Left lung (tissue), 10 donors: Measurements from ENCODE around the gene TXNDC5. TPM values are rescaled to one million over a fixed set of nuclear protein-coding genes. Genes with fewer than 3 reads are reported as not detected.
A peak's percentile ranks its signal among the peaks of the same experiment; 100 is the strongest.
"Not testable (repeated sequence)": the region's sequence is repeated elsewhere in the genome, so short reads cannot be mapped to it uniquely, and the experiment has no call there.

ENCODE experiments used
- ATAC-seq: fragments of 200-7000 bp; cut with Tn5 transposase; one replicate; pipeline ENCODE4 v1.9.1; 2020; ENCODE audit warnings: moderate library complexity
- DNase-seq, 4 donors: peaks; one replicate each; pipeline ENCODE4 v3.0.0-alpha.2; 2013 to 2020
- H3K27ac ChIP-seq, 2 donors: fragments of 200-600 bp; sonication (generic) in 1 of 2; one replicate each; pipeline versions ENCODE4 v1.5.0 to v1.8.0; 2020 to 2021
- H3K27me3 ChIP-seq, 2 donors: fragments of 200-600 bp; sonication (generic) in 1 of 2; one replicate each; pipeline versions ENCODE4 v1.5.0 to v1.8.0; 2020 to 2021
- H3K36me3 ChIP-seq, 2 donors: fragments of 200-600 bp; sonication (generic) in 1 of 2; one replicate each; pipeline versions ENCODE4 v1.5.0 to v1.8.0; 2020 to 2021
- H3K4me1 ChIP-seq, 2 donors: fragments of 200-600 bp; one replicate each; pipeline ENCODE4 v1.8.0; 2021
- H3K4me3 ChIP-seq, 2 donors: fragments of 200-600 bp; sonication (generic) in 1 of 2; one replicate each; pipeline versions ENCODE4 v1.5.0 to v1.8.0; 2020 to 2021; ENCODE audit warnings: mild to moderate bottlenecking in 1 of 2
- H3K9me3 ChIP-seq, 2 donors: fragments of 200-600 bp; sonication (generic) in 1 of 2; one replicate each; pipeline versions ENCODE4 v1.5.0 to v1.8.0; 2020 to 2021
- intact Hi-C, 2 donors: fragments of 100-400 bp; cut with DNase I; formaldehyde crosslinking; loops; one replicate each; pipeline versions ENCODE4 v1.11.2 to v1.14.2; 2022
- polyA plus RNA-seq, 6 donors: library from polyadenylated mRNA; unstranded; fragments of 120-200 nt; gene quantifications; one replicate each; pipeline ENCODE4 v1.2.1, GENCODE V29; 2013; ENCODE audit not compliant: insufficient read length in 6 of 6
- total RNA-seq, 2 donors: library from RNA; stranded (reverse); fragmentation: NEBNext Ultra II Directional; extraction: Animal tissue kit (Norgen Biotek cat#: 25700); gene quantifications; one replicate each; pipeline ENCODE4 v1.2.1, GENCODE V29; 2021
- TF ChIP-seq, protein P1 (sequence below), 2 donors: fragments of 200-600 bp; sonication (generic) in 1 of 2; IDR thresholded peaks; one replicate each; pipeline versions ENCODE4 v1.5.0 to v1.8.0; 2021; ENCODE audit warnings: antibody characterized with exemption in 2 of 2
- donor health status: DM: no; HTN: yes; CAD: no.
- donor health status: DM: no; HTN: no; CAD: no.

TXNDC5 gene
- total and polyA plus RNA-seq, 8 donors: 93.2 to 224 (median 115) TPM

GRCh38 chr6:7900621-7901020 lies 10.0 kb downstream of the TXNDC5 start:
- ATAC-seq: no peak
- TF ChIP-seq, protein P1, sequence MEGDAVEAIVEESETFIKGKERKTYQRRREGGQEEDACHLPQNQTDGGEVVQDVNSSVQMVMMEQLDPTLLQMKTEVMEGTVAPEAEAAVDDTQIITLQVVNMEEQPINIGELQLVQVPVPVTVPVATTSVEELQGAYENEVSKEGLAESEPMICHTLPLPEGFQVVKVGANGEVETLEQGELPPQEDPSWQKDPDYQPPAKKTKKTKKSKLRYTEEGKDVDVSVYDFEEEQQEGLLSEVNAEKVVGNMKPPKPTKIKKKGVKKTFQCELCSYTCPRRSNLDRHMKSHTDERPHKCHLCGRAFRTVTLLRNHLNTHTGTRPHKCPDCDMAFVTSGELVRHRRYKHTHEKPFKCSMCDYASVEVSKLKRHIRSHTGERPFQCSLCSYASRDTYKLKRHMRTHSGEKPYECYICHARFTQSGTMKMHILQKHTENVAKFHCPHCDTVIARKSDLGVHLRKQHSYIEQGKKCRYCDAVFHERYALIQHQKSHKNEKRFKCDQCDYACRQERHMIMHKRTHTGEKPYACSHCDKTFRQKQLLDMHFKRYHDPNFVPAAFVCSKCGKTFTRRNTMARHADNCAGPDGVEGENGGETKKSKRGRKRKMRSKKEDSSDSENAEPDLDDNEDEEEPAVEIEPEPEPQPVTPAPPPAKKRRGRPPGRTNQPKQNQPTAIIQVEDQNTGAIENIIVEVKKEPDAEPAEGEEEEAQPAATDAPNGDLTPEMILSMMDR (IDR thresholded peaks at IDR 0.05): no peak
- H3K4me1 ChIP-seq: peaks cover 0 to 3% of the 10 kb centered on the region in 2 donors
- H3K9me3 ChIP-seq: no peaks in the 10 kb centered on the region
- intact Hi-C loops: no loop called here
- H3K36me3 ChIP-seq: peaks cover 4 to 91% of the 10 kb centered on the region in 2 donors
- DNase-seq: no peak
- no peak overlapping the region for H3K27ac ChIP-seq
- H3K27me3 ChIP-seq: no peaks in the 10 kb centered on the region
- no peak overlapping the region for H3K4me3 ChIP-seq

- no peak for ATAC-seq
- Histone ChIP-seq H3K9me3 (no peaks in the 10 kb centered on the region), H3K36me3 (peaks cover 4 to 98% of the 10 kb centered on the region in 2 donors), H3K4me1 (no peaks in the 10 kb centered on the region), H3K4me3 (no peak overlapping the region), H3K27me3 (no peaks in the 10 kb centered on the region), H3K27ac (no peak overlapping the region)
- intact Hi-C loops: no loop called here
- TF ChIP-seq, protein P1 (IDR thresholded peaks at IDR 0.05): no peak
- no peak for DNase-seq
Measured at GRCh38 chr6:7899889-7900213, 10.7 kb downstream of the TXNDC5 start.

DNA sequence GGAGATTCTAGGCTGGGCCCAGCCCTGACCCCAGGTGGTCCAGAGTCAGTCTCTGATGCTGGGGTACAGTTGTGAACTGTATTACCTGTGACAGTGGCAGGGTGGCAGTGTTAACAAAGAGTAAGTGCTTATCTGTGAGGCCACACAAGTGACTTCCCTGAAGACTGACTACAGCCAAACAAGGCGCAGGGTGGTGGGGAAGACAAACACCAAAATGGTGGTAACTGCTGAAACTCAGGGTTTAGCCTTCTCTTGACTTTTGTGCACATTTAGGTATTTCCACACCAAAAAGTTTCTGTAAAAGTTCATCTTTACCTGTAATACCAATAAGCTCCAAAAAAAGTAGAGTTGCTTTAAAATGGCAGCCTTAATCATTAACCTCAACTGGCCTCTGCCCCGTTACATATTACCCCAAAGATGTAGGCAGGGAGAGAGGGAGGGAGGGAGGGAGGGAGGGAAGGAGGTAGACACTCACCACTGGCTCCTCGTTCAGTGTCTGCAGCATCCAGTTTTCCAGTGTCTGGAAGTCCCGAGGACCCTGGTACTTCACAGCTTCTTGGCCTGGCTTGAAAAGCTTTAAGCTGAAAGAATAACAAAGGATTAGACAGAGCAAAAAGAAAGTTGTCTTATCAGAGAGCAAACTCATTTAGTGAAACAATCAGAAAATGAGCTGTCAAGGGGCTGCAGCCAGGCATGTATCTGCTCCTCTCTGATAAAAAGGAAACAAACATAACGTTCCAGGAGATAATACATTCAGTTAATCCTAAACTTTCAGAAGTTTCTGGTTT lies 11.3 kb downstream of the TXNDC5 start:
- Histone ChIP-seq H3K4me3 (no peak overlapping the region), H3K9me3 (no peaks in the 10 kb centered on the region), H3K27ac (no peak overlapping the region), H3K4me1 (no peaks in the 10 kb centered on the region), H3K27me3 (no peaks in the 10 kb centered on the region), H3K36me3 (peaks cover 4 to 100% of the 10 kb centered on the region in 2 donors)
- intact Hi-C loops: no loop called here
- ATAC-seq (no peak), DNase-seq (peak in 2 of 4 donors; percentile 46 to 78)
- TF ChIP-seq, protein P1 (IDR thresholded peaks at IDR 0.05): no peak

- intact Hi-C loops, DNase-seq, H3K4me3 ChIP-seq, H3K4me1 ChIP-seq, H3K27me3 ChIP-seq, ATAC-seq, H3K27ac ChIP-seq, H3K9me3 ChIP-seq: not testable (repeated sequence)
- peaks cover 4 to 100% of the 10 kb centered on the region in 2 donors for H3K36me3 ChIP-seq
Measured at GRCh38 chr6:7898193-7898586, 12.4 kb downstream of the TXNDC5 start.

DNA sequence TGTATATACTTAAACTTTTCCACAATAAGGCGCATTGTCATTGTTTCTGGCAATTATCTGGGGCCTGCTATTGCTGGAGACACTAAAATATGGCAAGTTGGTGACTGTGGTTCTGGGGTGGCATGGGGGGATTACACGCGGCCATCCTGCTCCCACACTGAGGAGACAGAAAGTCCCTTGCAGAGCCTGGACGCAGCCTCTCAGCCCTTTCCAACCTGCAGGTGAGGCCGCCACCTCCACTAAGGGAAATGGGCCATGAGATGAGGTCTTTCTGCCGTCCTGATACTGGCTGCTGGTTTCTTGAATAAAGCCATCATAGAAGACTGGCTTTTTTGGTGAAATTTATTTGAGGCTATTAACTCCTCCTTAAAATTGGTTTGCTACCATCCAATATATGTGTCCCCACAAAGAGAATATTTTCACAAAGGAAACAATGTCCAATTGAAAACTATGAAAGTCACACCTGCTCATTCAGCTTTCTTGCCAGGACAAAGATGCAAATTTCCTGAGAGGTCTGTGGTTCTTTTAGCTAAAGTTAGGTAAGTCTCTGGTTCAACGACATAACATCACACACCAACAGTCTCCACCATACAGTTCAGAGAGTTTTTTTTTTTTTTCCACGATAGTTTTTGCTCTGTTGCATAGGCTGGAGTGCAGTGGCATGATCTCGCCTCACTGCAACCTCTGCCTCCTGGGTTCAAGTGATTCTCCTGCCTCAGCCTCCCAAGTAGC lies 13.0 kb downstream of the TXNDC5 start:
- ATAC-seq: no peak

More for the DNA sequence above, 13.0 kb downstream of the TXNDC5 start:
- Histone ChIP-seq H3K9me3 (no peaks in the 10 kb centered on the region), H3K4me3 (no peak overlapping the region), H3K27me3 (no peaks in the 10 kb centered on the region), H3K27ac (no peak overlapping the region), H3K4me1 (no peaks in the 10 kb centered on the region), H3K36me3 (peaks cover 0 to 100% of the 10 kb centered on the region in 2 donors)
- TF ChIP-seq, protein P1 (IDR thresholded peaks at IDR 0.05): no peak
- intact Hi-C loops: no loop called here
- no peak for DNase-seq
